ENCODE data around the gene RXFP1. TPM values are rescaled to one million over a fixed set of nuclear protein-coding genes. Genes with fewer than 3 reads are reported as not detected.

Gene RXFP1
- polyA plus RNA-seq, 1 donor (not counting 4 experiments of a cell fraction or from before 2014, with no cell fraction given): not detected

GRCh38 chr4:158572608-158573007 is 50.9 kb downstream of the RXFP1 start:
- H3K9ac ChIP-seq (ENCODE audit: control insufficient read depth, extremely low read depth, insufficient read depth, low read length): no peak overlapping the region
- FAIRE-seq (no peak), DNase-seq (ENCODE audit: low read depth, low spot score) (no peak)
- no peaks in the 10 kb centered on the region for H3K36me3 ChIP-seq (ENCODE audit: control insufficient read depth in 2 of 2, extremely low read depth in 1 of 2, insufficient read depth in 2 of 2, low read length in 2 of 2)
- H4K20me1 ChIP-seq (ENCODE audit: control insufficient read depth, extremely low read depth, insufficient read depth, low read length): no peaks in the 10 kb centered on the region
- TF ChIP-seq CTCF (optimal IDR thresholded peaks at IDR 0.05 in 1 of 3, IDR thresholded peaks at IDR 0.05 in 1 of 3, conservative IDR thresholded peaks at IDR 0.05 in 1 of 3; ENCODE audit: extremely low read depth in 1 of 3, insufficient read depth in 2 of 3, low read length in 3 of 3) (no peak), EZH2 (IDR thresholded peaks at IDR 0.05; ENCODE audit: low read length) (no peak)
- H2AFZ ChIP-seq (ENCODE audit: control insufficient read depth, low read length): no peak overlapping the region
- no peaks in the 10 kb centered on the region for H3K9me1 ChIP-seq (ENCODE audit: control insufficient read depth, extremely low read depth, insufficient read depth, low read length)
- H3K4me2 ChIP-seq (ENCODE audit: control insufficient read depth, extremely low read depth, insufficient read depth, low read depth, low read length): no peak overlapping the region
- no peak overlapping the region for H3K4me3 ChIP-seq (ENCODE audit: control insufficient read depth in 2 of 3, extremely low read depth in 1 of 3, insufficient read depth in 2 of 3, low read depth in 1 of 3, low read length in 3 of 3)
- no peaks in the 10 kb centered on the region for H3K4me1 ChIP-seq (ENCODE audit: control insufficient read depth, extremely low read depth, insufficient read depth, low read length)
- no peaks in the 10 kb centered on the region for H3K27me3 ChIP-seq (ENCODE audit: control insufficient read depth, extremely low read depth, insufficient read depth, low read length)
- dilution Hi-C loops (cut with MboI; ENCODE audit: extremely low pct_ligation_motif_present, low sequenced_read_pairs): no loop called here
- no peaks in the 10 kb centered on the region for H3K79me2 ChIP-seq (ENCODE audit: control insufficient read depth, insufficient read depth, low read length)
- H3K27ac ChIP-seq (ENCODE audit: control insufficient read depth, insufficient read depth, low read length): no peak overlapping the region
- H3K9me3 ChIP-seq (ENCODE audit: control insufficient read depth, low read depth, low read length): no peaks in the 10 kb centered on the region

GRCh38 chr4:158578476-158578875 is 56.8 kb downstream of the RXFP1 start:
- H3K9me1 ChIP-seq (ENCODE audit: control insufficient read depth, extremely low read depth, insufficient read depth, low read length): no peaks in the 10 kb centered on the region
- no peak for DNase-seq (ENCODE audit: low read depth, low spot score)

More at GRCh38 chr4:158578476-158578875, 56.8 kb downstream of the RXFP1 start:
- H3K79me2 ChIP-seq (ENCODE audit: control insufficient read depth, insufficient read depth, low read length): no peaks in the 10 kb centered on the region
- dilution Hi-C loops (cut with MboI; ENCODE audit: extremely low pct_ligation_motif_present, low sequenced_read_pairs): no loop called here
- H3K9ac ChIP-seq (ENCODE audit: control insufficient read depth, extremely low read depth, insufficient read depth, low read length): no peak overlapping the region
- no peak overlapping the region for H3K4me3 ChIP-seq (ENCODE audit: control insufficient read depth in 2 of 3, extremely low read depth in 1 of 3, insufficient read depth in 2 of 3, low read depth in 1 of 3, low read length in 3 of 3)
- H2AFZ ChIP-seq (ENCODE audit: control insufficient read depth, low read length): no peak overlapping the region
- no peak overlapping the region for H3K4me2 ChIP-seq (ENCODE audit: control insufficient read depth, extremely low read depth, insufficient read depth, low read depth, low read length)
- H3K36me3 ChIP-seq (ENCODE audit: control insufficient read depth in 2 of 2, extremely low read depth in 1 of 2, insufficient read depth in 2 of 2, low read length in 2 of 2): no peaks in the 10 kb centered on the region
- H3K27ac ChIP-seq (ENCODE audit: control insufficient read depth, insufficient read depth, low read length): no peak overlapping the region
- peak; percentile 75 for FAIRE-seq
- TF ChIP-seq CTCF (optimal IDR thresholded peaks at IDR 0.05 in 1 of 3, IDR thresholded peaks at IDR 0.05 in 1 of 3, conservative IDR thresholded peaks at IDR 0.05 in 1 of 3; ENCODE audit: extremely low read depth in 1 of 3, insufficient read depth in 2 of 3, low read length in 3 of 3) (peak; percentile 41 to 52 (median 42)), EZH2 (IDR thresholded peaks at IDR 0.05; ENCODE audit: low read length) (no peak)
- H4K20me1 ChIP-seq (ENCODE audit: control insufficient read depth, extremely low read depth, insufficient read depth, low read length): no peaks in the 10 kb centered on the region
- H3K4me1 ChIP-seq (ENCODE audit: control insufficient read depth, extremely low read depth, insufficient read depth, low read length): no peaks in the 10 kb centered on the region
- no peaks in the 10 kb centered on the region for H3K9me3 ChIP-seq (ENCODE audit: control insufficient read depth, low read depth, low read length)
- H3K27me3 ChIP-seq (ENCODE audit: control insufficient read depth, extremely low read depth, insufficient read depth, low read length): no peaks in the 10 kb centered on the region

All from keratinocyte (primary cell).